Measurements from ENCODE around the gene RTL1.

The RTL1 gene

GRCh38 chr14:100857923-100858837, 45.3 kb downstream of the RTL1 start:
- no peaks in the 10 kb centered on the region for H3K36me3 ChIP-seq (ENCODE audit: control insufficient read depth, insufficient read depth, low read length)
- H2BK120ac ChIP-seq (ENCODE audit: low read depth, low read length), result no peak overlapping the region
- H2AK5ac ChIP-seq (ENCODE audit: low read length), result no peak overlapping the region
- H2BK15ac ChIP-seq (replicated peaks; ENCODE audit: low read depth), result no peak overlapping the region
- no peak overlapping the region for H3K56ac ChIP-seq (ENCODE audit: low read length)
- H3K23ac ChIP-seq (ENCODE audit: low read length), result no peak overlapping the region
- no peak overlapping the region for H4K5ac ChIP-seq (ENCODE audit: low read length)
- no peak for DNase-seq
- H3K79me1 ChIP-seq (ENCODE audit: low read length), result no peaks in the 10 kb centered on the region
- no peaks in the 10 kb centered on the region for H3K27me3 ChIP-seq (ENCODE audit: insufficient read depth, low read length, poor library complexity)
- H3K4me1 ChIP-seq (ENCODE audit: control insufficient read depth, low read depth, low read length), result no peaks in the 10 kb centered on the region
- no peak overlapping the region for H3K4me2 ChIP-seq (ENCODE audit: low read length)
- no peak overlapping the region for H3K4ac ChIP-seq (ENCODE audit: low read depth, low read length)
- H3K79me2 ChIP-seq (ENCODE audit: control insufficient read depth, insufficient read depth, low read length), result no peaks in the 10 kb centered on the region
- no peak overlapping the region for H3K27ac ChIP-seq (ENCODE audit: low read depth, low read length)
- H2BK5ac ChIP-seq (ENCODE audit: low read length), result no peak overlapping the region
- H3K18ac ChIP-seq (ENCODE audit: low read length), result no peak overlapping the region
- no peak overlapping the region for H4K8ac ChIP-seq (ENCODE audit: low read depth, low read length)
- no CpG with 5 or more reads among the region's 17 CpGs for WGBS (ENCODE audit: extremely low coverage, insufficient coverage, low lambda C conversion rate)
- no peak overlapping the region for H3K4me3 ChIP-seq (ENCODE audit: low read length)
- no peak overlapping the region for H3K9ac ChIP-seq (ENCODE audit: low read length)

DNA sequence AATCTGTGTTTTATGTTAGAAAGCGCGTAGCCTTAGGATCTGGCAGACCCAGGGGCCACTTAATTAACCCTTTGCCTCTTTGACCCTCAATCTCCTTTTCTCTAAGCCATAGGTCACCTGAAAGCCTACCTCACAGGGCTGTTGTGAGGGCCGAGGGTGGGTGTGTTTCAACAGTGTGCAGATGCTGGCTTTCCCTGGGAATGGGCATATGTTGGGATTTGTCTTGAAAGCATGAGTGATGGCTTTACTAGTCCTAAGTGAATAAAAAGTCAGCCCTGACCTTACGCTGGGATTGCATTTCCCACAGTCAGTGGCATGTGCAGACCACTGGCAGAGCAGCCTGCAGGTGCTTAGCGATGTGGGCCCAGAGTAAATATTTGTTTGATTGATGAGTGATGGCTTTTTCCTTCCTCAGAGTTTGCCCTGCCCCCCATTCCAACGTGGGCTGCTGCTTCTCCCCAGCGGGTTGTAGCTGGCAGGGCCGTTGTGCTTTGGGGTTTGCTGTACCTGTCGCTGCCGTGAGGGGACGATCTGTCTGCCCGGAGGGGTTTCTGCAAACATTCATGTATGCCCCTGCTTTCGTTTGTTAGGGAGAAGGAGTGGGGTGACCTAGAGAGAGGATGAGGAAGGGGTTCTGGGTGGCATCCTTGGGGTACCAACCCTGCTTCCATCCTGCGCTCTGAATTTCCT, 46.1 kb downstream of the RTL1 start:
- no peak overlapping the region for H3K4me2 ChIP-seq (ENCODE audit: low read length)
- no peak overlapping the region for H3K23ac ChIP-seq (ENCODE audit: low read length)
- no peak overlapping the region for H2BK120ac ChIP-seq (ENCODE audit: low read depth, low read length)
- H3K79me2 ChIP-seq (ENCODE audit: control insufficient read depth, insufficient read depth, low read length), result no peaks in the 10 kb centered on the region
- H3K4ac ChIP-seq (ENCODE audit: low read depth, low read length), result no peak overlapping the region
- H2AK5ac ChIP-seq (ENCODE audit: low read length), result no peak overlapping the region
- no peak overlapping the region for H3K4me3 ChIP-seq (ENCODE audit: low read length)
- no peaks in the 10 kb centered on the region for H3K36me3 ChIP-seq (ENCODE audit: control insufficient read depth, insufficient read depth, low read length)
- no peaks in the 10 kb centered on the region for H3K27me3 ChIP-seq (ENCODE audit: insufficient read depth, low read length, poor library complexity)
- H3K18ac ChIP-seq (ENCODE audit: low read length), result no peak overlapping the region
- H3K4me1 ChIP-seq (ENCODE audit: control insufficient read depth, low read depth, low read length), result no peaks in the 10 kb centered on the region
- H3K56ac ChIP-seq (ENCODE audit: low read length), result no peak overlapping the region
- no peak overlapping the region for H2BK15ac ChIP-seq (replicated peaks; ENCODE audit: low read depth)
- no peak overlapping the region for H4K5ac ChIP-seq (ENCODE audit: low read length)
- H4K8ac ChIP-seq (ENCODE audit: low read depth, low read length), result no peak overlapping the region
- no peak overlapping the region for H2BK5ac ChIP-seq (ENCODE audit: low read length)
- no peak overlapping the region for H3K27ac ChIP-seq (ENCODE audit: low read depth, low read length)
- no peak for DNase-seq
- no peaks in the 10 kb centered on the region for H3K79me1 ChIP-seq (ENCODE audit: low read length)
- WGBS (ENCODE audit: extremely low coverage, insufficient coverage, low lambda C conversion rate), result no CpG with 5 or more reads among the region's 14 CpGs
- H3K9ac ChIP-seq (ENCODE audit: low read length), result no peak overlapping the region

DNA sequence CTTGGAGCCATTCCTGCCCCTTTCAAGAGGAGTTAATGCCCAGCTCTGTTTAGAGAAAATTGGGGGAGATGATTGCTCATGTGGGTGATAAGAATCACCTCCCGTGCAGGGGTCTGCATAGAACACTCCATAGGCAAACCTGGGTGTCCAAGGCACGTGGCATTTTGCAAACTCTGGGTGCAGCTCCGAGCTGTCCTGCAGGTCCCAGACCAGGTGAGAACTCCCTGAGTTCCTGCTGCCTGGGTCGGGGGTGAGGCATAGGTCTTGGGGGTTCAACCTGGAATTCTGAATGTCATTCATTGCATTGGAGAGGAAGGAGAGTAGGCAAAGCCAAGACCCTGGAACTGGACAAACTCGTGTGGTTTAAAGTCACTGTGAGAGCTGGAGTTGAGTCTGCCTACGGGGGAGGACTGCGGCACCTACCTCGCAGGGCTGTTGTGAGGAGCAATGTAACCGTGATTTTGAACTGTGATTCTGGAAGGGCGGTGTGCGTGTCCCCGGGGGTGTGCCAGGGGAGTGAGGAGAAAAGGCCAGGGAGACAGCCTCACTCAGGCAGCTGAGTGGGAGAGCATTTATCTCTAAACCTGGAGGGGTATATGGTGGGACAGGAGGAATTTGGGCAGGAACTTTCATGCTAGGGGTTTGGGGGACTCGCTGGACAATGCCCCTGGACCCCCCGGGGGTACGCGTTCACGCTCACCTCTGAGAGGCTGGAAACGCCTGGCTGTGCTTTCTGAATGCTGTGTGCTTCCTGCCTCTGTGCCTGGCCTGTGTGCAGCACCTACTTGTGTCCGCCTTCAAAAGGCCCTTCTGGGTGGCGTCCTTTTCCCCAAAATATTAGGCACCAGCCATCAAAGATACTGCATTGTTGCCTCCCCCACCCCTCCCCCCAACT, 47.2 kb downstream of the RTL1 start:
- no peak overlapping the region for H2BK120ac ChIP-seq (ENCODE audit: low read depth, low read length)
- no peaks in the 10 kb centered on the region for H3K36me3 ChIP-seq (ENCODE audit: control insufficient read depth, insufficient read depth, low read length)
- H3K79me1 ChIP-seq (ENCODE audit: low read length), result no peaks in the 10 kb centered on the region
- no peak for DNase-seq
- H2AK5ac ChIP-seq (ENCODE audit: low read length), result no peak overlapping the region
- H3K79me2 ChIP-seq (ENCODE audit: control insufficient read depth, insufficient read depth, low read length), result no peaks in the 10 kb centered on the region
- H3K18ac ChIP-seq (ENCODE audit: low read length), result no peak overlapping the region
- H2BK5ac ChIP-seq (ENCODE audit: low read length), result no peak overlapping the region
- no peak overlapping the region for H3K4ac ChIP-seq (ENCODE audit: low read depth, low read length)
- no peaks in the 10 kb centered on the region for H3K27me3 ChIP-seq (ENCODE audit: insufficient read depth, low read length, poor library complexity)
- H4K8ac ChIP-seq (ENCODE audit: low read depth, low read length), result no peak overlapping the region
- WGBS (ENCODE audit: extremely low coverage, insufficient coverage, low lambda C conversion rate), result no CpG with 5 or more reads among the region's 20 CpGs
- H3K27ac ChIP-seq (ENCODE audit: low read depth, low read length), result no peak overlapping the region
- H3K23ac ChIP-seq (ENCODE audit: low read length), result no peak overlapping the region
- H3K9ac ChIP-seq (ENCODE audit: low read length), result no peak overlapping the region
- no peak overlapping the region for H3K56ac ChIP-seq (ENCODE audit: low read length)
- no peak overlapping the region for H3K4me3 ChIP-seq (ENCODE audit: low read length)
- no peak overlapping the region for H4K5ac ChIP-seq (ENCODE audit: low read length)
- H2BK15ac ChIP-seq (replicated peaks; ENCODE audit: low read depth), result no peak overlapping the region
- no peak overlapping the region for H3K4me2 ChIP-seq (ENCODE audit: low read length)
- H3K4me1 ChIP-seq (ENCODE audit: control insufficient read depth, low read depth, low read length), result no peaks in the 10 kb centered on the region

DNA sequence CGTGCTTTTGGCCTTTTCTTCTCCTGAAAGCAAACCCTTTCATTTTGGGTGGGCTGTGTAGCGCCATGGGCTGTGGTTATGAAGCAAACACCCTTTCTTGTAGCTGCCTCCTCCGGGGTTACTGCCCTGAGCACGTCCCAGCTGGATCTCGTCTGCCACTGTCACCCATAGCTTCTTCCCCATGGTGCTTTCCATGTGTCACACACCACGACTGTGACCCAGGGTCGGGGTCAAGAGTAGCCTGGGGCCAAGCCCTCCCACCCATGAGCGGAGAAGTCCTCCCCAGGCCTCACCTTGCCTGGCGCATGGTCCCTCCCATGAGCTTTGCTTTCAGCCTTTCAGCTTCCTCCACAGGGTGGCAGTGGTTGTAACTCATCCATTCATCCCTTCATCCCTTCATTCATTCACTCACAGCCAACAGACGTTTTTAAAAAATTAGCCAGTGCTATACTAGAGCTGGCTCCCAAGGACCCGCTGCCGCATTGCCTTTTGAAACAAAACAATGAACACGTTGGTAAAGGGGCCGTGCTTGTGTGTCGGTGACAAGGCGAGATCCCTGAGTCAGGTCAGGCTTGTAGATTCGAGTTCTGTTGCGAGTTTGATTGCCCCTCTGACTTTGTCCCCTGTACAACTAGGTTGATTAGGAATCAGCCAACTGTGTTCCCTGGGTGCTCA, 48.1 kb downstream of the RTL1 start:
- Histone ChIP-seq H4K5ac (ENCODE audit: low read length) (no peak overlapping the region), H3K56ac (ENCODE audit: low read length) (no peak overlapping the region)

DNA sequence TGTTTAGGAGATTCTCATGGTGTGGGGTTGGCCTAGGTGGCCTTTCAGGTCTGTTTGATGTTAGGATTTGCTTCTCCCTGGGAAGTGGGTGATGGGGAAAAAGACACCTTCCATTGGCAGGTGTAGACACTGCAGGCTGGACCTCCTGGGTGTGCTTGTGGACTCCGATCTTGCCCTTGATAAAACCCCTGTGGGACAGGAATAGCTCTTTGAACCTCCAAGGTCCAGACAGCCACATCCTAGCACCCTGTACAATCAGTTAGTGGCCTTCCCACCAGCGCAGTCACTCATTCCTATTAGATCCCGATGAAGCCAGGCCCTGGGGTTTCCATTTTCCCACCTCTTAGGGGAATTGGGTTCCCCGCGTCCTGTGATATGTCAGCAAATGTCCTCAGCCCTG, 49.1 kb downstream of the RTL1 start:
- Histone ChIP-seq H2BK5ac (ENCODE audit: low read length) (no peak overlapping the region), H3K79me2 (ENCODE audit: control insufficient read depth, insufficient read depth, low read length) (no peaks in the 10 kb centered on the region), H2BK15ac (replicated peaks; ENCODE audit: low read depth) (no peak overlapping the region), H3K27me3 (ENCODE audit: insufficient read depth, low read length, poor library complexity) (no peaks in the 10 kb centered on the region), H3K18ac (ENCODE audit: low read length) (no peak overlapping the region), H2BK120ac (ENCODE audit: low read depth, low read length) (no peak overlapping the region), H3K9ac (ENCODE audit: low read length) (no peak overlapping the region), H3K56ac (ENCODE audit: low read length) (no peak overlapping the region), H3K4me3 (ENCODE audit: low read length) (no peak overlapping the region), H3K23ac (ENCODE audit: low read length) (no peak overlapping the region), H3K4me1 (ENCODE audit: control insufficient read depth, low read depth, low read length) (no peaks in the 10 kb centered on the region), H4K5ac (ENCODE audit: low read length) (no peak overlapping the region), H3K36me3 (ENCODE audit: control insufficient read depth, insufficient read depth, low read length) (no peaks in the 10 kb centered on the region), H2AK5ac (ENCODE audit: low read length) (no peak overlapping the region), H3K79me1 (ENCODE audit: low read length) (no peaks in the 10 kb centered on the region), H3K4me2 (ENCODE audit: low read length) (no peak overlapping the region), H3K27ac (ENCODE audit: low read depth, low read length) (no peak overlapping the region), H4K8ac (ENCODE audit: low read depth, low read length) (no peak overlapping the region), H3K4ac (ENCODE audit: low read depth, low read length) (no peak overlapping the region)
- WGBS (ENCODE audit: extremely low coverage, insufficient coverage, low lambda C conversion rate), result no CpG with 5 or more reads among the region's 5 CpGs
- no peak for DNase-seq

More for the DNA sequence above, 48.1 kb downstream of the RTL1 start:
- no CpG with 5 or more reads among the region's 18 CpGs for WGBS (ENCODE audit: extremely low coverage, insufficient coverage, low lambda C conversion rate)
- Histone ChIP-seq H4K8ac (ENCODE audit: low read depth, low read length) (no peak overlapping the region), H3K4me1 (ENCODE audit: control insufficient read depth, low read depth, low read length) (no peaks in the 10 kb centered on the region), H3K4me2 (ENCODE audit: low read length) (no peak overlapping the region), H2AK5ac (ENCODE audit: low read length) (no peak overlapping the region), H3K9ac (ENCODE audit: low read length) (no peak overlapping the region), H3K79me1 (ENCODE audit: low read length) (no peaks in the 10 kb centered on the region), H2BK5ac (ENCODE audit: low read length) (no peak overlapping the region), H2BK120ac (ENCODE audit: low read depth, low read length) (no peak overlapping the region), H3K4ac (ENCODE audit: low read depth, low read length) (no peak overlapping the region), H2BK15ac (replicated peaks; ENCODE audit: low read depth) (no peak overlapping the region), H3K27me3 (ENCODE audit: insufficient read depth, low read length, poor library complexity) (no peaks in the 10 kb centered on the region), H3K4me3 (ENCODE audit: low read length) (no peak overlapping the region), H3K18ac (ENCODE audit: low read length) (no peak overlapping the region), H3K27ac (ENCODE audit: low read depth, low read length) (no peak overlapping the region), H3K36me3 (ENCODE audit: control insufficient read depth, insufficient read depth, low read length) (no peaks in the 10 kb centered on the region), H3K23ac (ENCODE audit: low read length) (no peak overlapping the region), H3K79me2 (ENCODE audit: control insufficient read depth, insufficient read depth, low read length) (no peaks in the 10 kb centered on the region)
- peak; percentile 28 for DNase-seq
